Fibroblast of skin of right quadriceps (primary cell): Measurements from ENCODE around the gene POU6F2.

ENCODE experiments used
- DNase-seq: peaks from one replicate; pipeline ENCODE4 v3.0.0-alpha.2; 2013

Gene POU6F2

DNA sequence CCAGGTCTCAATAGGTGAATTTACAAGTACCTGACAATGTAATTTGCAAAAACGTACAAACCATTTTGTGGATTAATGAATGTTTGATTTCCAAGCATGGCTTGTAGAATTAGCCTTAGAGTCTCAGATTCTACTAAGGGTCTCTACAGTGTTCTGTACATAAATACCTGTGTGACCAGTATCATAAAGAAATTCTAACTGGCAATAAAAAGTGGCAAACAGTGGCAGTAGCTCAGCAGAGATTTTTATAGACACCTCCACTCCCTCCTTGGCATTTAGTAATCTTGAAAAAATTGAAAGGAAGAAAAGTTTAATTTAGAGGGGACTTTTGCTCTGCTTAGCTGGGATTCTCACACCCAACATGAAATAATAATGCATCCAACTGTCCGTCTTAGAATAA lies 220.8 kb downstream of the POU6F2 start:
- DNase-seq, result no peak

DNA sequence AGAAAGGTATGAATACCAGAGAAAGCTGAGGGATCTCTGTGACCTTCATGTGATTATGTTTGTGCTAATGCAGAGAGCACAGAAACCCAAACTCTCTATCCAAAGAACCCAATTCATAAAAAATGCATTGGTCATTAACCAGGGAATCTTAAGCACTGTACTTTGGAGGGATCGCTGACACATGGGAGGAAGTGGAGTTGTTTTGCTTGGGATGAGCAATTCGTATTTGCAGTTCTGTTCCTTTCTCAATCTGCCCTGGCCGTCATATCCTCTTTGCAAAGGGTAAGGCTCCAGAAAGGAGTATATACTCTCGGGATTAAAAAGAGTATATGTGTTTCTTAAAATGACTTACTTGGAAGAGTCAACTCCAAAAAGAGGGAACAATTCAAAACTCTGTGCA lies 221.3 kb downstream of the POU6F2 start:
- no peak for DNase-seq

DNA sequence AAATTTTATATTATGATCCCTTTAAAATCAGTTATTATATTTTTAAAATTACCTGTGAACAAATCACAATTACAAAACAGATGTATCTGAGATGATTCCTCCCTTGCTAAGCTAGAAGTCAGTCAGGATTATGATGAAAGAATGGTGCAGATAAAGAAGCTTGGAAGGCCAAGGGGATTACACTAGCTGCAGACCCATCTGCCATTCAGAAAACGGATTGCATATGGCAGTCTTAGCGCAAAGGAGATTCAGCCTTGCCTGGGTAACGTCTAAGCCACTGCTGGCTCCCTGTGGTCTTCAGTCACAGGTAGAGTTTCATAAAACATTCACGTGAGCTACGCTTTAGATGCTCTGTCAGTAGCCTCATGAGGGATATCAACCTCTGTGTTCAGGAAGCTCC lies 222.2 kb downstream of the POU6F2 start:
- DNase-seq, result no peak

DNA sequence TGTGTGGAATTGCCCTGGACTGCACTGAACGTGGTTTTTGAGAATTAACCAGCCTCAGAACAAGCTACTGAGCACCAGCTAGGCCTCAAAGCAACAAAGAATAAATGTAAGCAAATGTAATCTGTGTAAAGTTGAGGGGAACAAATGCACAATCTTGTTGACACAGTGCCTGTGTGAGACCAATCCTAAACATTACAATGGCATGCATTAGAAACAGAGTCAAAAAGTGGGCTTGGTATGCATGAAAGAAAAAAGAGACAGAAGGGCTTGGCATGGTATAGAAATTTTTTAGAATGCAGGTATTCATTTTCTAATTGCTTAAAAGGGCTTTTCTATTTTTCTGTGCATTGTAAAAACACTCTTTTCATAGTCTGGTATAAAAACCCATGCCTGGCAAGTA lies 224.3 kb downstream of the POU6F2 start:
- DNase-seq, result no peak

DNA sequence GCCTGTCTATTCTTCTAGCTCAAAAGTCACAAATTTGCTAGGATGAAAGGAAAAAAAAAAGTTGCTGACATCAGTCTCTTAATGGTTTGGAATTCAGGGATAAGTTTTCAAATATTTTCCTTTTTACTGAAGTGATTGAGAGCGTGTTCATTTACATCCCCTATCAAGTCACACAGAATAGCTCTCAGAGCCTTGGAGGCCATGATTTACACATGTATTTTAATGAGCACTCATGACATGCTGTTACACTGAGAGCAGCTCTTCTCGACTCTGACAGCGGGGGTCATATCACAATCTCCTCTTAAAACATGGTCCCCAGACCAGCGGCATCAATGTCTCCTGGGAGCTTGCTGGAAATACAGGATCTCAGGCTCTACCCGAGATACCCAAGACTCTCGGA lies 232.7 kb downstream of the POU6F2 start:
- DNase-seq, result no peak

DNA sequence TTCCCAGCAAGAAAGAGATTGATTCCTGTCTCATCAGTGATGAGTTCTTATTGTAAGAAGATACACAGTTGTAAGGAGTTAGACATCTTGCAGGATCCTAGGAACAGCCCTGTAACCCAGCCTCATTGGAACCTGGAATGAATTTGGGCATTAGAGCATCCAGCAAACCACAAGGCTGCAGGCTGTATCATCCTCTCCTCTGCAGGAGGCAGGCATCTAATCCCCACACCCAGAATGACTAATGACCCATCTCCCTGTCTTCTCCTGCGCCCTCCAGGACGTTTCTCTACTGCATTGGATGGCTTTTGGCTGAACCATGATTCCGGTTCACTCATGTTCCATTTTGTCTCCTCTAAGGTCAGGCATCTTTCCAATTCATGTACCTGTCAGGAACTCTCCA lies 233.9 kb downstream of the POU6F2 start:
- DNase-seq, result peak; percentile 50

DNA sequence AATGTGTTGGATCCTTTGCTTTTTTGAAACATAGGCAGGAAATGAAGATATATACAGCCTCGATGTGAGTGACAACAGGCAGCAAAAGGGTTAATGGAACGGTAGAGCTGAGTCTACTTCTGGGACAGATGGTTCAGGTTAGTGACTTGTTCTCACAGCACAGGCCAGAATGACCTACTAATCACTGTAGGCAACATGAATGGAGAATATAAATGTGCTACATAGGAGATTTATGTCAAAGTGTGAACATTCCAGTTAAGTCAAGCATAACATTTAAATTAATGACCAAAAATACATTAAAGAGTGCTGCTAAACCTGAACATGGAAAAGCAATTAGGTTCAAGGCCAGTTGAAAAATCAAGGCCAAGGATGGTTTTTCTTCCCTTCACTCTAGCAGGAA lies 235.2 kb downstream of the POU6F2 start:
- DNase-seq, result peak; percentile 48

DNA sequence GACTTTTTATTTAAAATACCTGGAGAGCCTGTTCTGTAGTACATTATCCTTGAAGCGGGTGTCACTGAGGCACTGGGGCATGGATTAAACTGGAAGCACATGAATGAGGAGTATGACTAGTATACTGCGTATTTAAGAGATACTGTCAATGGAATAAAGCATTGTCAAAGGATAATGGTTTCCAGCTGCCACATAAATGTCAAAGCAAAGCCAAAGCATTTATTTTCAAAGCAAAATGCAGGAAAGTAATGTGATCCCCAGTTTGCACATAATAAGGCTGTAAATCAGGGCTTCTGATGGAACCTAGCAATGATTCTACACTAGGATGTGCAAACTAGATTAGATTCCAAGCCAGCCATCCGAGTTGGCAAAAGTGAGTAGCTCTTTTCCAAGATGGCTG lies 240.1 kb downstream of the POU6F2 start:
- DNase-seq, result peak; percentile 54

DNA sequence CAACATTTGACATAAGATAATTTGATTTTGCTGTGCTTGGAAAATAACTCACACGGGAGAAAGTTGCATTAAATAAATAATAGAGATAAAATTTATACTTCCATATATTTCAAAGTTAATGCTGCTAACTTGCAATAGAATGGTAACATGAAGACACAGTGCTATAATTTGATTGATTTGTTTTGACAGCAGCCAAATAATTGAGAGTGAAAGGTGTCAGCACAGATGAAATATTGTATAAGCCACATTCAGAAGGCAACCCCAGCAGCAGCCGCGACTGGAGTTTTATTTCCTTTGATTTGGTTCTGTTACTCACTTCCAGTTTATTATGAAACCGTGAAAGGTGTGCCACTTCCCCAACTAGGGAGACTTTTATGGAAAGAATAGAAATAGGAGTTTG lies 242.2 kb downstream of the POU6F2 start:
- DNase-seq, result no peak

DNA sequence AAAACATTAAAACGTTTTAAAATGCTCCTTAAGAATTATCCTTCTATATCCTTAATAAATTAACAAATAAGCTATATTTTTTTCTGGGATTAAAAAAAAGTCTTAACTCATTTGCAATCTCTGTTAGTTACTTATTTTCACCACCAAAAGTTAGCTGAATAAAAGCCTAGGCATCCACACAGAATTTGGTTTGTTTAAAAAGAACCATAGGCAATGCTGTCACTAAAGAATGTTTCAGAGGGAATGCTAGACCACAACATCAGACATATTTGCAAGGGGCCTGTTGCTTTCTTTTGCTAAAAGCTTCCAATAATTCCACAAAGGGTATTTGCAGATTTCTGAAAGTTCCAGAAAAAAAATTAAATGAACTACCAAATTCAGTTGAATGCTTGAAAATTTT lies 244.2 kb downstream of the POU6F2 start:
- DNase-seq, result peak; percentile 60

DNA sequence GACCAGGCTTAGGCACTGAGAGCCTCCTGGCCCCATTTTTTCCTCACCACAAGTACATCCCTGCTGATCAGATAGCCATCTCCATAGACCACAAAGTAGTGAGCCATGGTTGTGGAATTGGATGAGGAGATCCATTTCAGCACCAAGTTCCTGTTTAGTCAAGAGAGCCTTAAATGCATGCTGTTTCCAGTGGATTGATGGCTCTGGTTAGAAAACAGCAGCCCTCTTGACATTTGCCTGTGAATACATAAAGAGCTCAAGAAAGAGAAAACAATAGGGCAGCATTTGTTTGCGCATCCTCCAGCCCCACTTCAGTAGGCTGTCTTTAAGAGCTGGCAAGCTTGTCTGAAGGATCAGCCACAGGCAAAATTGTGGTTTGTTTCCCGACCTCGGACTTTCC lies 251.2 kb downstream of the POU6F2 start:
- peak; percentile 95 for DNase-seq

DNA sequence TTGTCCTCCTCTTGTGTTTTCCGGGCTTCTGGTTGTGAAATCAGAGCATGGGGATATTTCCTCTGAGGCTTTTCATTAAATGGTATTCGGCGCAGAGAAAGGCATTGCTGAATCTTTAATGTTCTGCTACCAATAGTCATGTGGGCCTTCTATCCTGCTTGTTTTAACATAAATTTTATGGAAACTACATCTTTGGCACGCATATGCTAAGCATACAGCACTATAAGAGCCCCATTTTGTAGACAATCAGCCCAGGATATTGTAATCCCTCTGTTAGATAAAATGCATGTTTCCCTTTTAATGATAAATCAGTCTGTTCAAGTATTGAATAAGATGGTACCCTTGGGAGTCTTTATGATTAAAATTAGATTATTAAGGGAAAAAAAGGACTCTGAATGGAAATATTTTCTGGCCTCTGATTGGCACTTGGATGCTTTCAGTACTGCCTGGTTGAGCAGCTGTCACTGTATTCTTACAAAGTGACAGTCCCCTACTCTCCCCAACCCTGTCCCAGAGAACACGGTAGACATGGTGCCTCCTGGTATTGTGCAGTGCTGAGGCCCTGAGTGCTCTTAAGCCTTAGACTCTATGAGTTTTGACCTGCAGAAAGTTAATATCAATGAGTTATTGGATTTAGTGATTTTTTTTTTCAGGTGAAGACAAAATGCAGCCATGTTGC lies 256.3 kb downstream of the POU6F2 start:
- DNase-seq, result no peak

DNA sequence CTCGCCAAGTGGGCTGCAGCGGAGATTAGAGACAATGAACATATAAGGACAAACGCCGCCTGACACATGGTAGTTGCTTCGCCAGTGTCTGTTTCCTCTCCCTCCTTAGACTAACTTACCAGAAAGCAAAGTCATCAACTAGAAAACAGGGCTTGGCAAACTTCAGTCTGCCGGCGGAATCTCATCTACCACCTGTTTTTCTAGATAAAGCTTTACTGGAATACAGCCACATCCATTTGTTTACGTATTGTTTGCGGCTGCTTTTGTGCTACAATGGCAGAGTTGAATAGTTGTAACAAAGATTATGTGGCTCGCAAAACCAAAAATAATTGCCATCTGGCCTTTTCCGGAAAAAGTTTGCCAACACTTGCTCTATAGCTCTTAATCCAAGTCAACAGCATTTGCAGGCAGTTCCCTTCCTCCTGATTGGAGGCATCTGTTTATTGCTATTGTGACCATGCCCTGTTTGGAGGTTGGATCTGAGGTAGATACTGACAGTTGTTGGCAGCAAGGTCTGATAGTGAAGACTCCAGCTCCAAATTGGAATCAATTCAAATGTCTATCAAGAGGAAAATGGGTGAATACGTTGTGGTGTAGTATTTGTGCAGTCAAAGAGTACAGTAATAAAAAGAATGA lies 260.6 kb downstream of the POU6F2 start:
- DNase-seq, result no peak

DNA sequence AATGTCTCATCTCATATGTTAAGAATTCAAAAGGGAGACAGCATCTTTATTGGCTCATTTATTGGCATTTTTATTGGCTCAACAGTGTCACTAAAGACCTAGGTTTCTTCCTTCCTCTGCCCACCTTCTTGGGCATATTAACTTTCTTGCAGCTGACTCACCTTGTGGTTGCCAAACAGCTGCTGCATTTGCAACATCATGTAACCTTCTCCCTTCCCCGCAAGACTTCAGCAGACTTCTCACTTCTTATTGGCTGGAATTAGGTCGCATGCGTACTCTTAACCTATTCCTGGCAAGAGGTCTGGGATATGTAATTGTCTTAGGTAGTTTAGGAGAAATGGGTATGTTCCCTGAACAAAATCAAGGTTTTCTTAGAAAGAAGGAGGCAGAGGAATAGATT lies 263.2 kb downstream of the POU6F2 start:
- DNase-seq, result no peak

DNA sequence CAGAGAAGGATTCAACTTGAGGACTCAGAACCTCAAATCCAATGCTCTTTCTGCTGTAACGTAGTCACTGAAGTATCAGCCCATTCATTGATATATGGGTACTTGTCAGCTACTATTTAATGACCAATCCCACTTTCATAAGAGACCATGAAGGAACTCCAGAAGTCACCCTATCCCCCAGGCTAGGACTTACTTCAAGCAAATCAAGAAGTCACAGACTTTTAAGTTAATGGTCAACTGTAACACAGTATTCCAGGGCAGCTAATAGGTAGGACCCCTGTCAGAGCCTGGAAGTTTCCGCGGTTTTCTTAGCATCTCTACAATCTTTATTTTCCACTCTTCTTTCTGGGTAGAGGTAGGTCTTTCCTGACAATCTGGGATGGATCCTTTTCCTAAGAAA lies 269.9 kb downstream of the POU6F2 start:
- DNase-seq, result no peak

DNA sequence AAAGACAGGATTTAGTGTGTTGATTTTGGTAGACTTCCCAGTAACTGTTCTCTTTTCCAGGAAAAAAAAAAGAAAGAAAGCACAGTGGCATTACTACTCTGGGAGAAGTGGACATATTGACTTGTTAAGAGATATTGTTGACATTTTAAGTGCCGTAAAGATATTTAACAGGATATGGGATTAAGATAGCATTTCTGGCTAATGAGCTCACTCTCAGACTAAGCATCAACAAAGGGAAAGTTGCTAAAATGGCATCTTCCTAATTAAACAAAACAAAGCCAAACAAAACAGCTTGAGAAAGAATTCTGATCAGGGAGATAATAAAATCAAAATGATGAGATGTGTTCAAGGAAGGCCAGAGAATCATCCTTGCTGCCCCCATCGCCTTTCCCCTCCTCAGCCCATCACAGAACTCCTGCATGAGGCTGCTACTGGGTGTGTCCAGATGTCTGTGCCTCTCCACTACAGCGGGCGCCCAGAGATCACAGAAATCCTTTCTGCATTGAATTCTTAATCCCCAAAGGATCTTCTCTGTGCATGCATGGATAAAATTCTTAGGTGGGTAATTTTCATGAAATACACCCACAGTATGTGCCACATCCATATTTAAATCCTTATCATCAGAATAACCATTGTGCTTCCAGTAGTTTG lies 270.5 kb downstream of the POU6F2 start:
- DNase-seq, result peak; percentile 67

DNA sequence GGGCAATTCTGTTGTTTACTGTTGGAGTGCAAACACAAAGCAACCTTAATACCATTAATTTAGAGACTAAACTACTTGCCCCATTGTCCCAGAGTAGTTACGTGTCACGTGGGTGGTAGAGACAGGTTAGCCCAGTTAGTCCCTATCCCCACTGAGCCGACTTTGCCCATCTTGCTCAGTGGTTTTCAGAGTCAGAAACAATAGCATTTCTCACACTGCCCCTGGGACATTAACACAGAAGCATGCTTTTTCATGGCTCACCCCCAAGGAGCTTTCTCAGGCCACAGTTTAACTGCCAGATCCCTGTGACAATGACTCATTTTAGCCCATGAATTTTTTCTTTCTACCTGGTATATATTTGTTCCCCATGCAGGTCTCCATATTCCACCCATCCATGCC lies 271.0 kb downstream of the POU6F2 start:
- DNase-seq, result no peak

DNA sequence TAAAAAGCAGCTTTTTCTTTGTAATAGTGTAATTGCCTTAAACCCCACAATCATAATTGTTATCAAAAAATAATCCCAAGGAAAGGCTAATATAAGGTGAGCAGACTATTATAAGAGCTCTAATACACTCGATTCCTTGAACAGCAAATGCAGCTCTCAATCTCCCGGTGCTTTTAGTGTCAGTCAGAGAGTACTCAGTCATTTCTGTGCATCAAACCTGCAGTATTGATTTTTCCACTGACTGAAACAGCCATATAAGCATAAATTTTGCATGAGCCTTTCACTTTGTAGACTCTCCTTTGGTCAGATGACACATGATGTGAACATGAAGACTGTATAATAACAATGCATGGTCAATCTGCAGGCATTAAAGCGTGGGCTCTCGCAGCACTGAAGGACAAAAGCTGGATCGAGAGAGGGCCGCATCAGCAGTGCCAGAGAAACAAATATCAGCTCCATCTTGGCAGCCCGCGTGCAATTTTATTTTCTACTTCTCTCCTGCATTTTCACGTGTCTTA lies 272.0 kb downstream of the POU6F2 start:
- no peak for DNase-seq

DNA sequence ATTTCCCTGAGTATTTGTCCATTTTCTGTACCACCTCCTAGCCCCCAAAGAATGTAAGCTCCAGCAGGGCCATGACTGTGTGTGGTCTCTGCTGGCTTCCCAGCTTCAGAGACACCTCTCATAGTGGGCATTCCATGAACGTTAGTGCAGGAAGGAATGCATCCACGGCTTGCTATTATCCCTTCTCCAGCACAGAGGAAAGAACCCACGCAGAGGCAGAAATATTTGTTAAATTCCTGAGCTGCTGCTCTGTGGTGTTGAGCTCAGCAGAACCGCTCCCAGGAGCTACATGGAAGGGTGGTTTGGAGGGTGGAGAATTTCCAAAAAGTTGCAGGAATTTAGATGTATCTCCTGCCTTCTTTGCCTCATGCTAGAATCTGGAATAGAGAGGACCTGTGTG lies 275.2 kb downstream of the POU6F2 start:
- peak; percentile 92 for DNase-seq

DNA sequence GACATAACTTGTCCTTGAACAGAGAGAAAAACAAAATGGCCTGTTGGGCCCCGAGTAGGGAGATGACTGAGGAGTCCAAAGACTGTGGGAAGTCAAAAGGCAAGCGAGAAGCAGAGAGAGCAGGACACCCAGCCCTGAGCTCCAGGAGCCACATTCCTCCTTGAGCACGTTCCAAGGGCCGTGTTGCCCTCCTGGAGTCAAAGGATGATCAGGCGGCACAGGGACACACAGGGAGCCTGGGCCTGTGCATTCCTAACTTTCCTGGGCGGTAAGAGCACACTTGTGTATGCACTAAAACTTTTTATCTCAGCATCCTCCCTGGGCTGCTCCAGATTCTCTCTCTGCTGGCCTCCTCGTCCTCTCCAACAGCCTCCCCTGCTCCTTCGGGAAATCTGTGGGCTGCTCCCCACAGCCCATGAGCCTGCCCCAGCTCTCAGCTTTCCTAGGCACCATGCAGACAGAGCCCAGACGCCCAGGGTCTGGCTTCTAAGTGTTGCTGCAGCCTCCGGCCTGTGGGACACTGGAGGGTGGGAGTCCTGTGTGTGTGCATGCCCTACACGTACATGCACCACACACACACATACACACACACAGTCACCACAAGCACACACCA lies 281.8 kb downstream of the POU6F2 start:
- DNase-seq, result no peak

DNA sequence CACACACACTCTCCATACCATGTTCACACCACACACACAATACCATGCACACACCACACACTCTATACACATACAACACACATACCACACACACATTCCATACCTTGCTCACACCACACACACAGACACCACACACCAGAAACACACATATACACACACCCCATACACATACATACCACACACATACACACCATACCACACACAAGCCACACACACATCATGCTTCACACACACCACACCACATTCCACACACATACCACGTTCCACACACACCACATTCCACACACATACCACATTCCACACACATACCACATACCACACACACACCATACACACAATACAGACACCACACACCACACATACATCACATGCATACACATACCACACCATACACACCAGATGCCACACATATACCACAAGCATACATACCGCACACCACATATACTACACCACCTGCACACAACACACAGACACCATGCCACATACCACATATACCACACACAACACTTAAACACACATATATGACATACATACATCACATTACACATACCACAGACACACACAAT lies 282.7 kb downstream of the POU6F2 start:
- DNase-seq, result no peak

DNA sequence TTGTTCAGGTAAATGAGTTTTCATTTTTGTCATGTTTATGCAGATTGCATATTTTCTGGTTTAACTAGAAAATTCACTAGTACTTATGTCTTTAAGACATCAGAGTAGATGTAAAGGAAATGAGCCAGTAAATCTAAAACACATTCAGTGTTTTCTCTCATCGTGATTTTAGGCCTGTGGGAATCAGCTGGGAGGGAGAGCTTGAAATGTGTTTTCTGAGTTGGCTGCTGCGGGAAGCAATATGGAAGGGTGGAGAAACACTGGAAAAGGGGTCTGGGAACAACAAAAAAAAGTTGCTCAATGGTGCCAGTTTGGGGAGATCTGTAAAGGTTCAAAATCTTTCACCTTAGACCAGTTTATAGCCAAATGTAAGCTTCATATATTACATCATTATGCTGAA lies 284.1 kb downstream of the POU6F2 start:
- no peak for DNase-seq
